K562 (cell line): ENCODE data around the gene BTD. TPM values are rescaled to one million over a fixed set of nuclear protein-coding genes. Genes with fewer than 3 reads are reported as not detected.

Source experiments
- BRF2 ChIP-seq: IDR thresholded peaks from 3 replicates; pipeline ENCODE4 v1.6.1; 2011; ENCODE audit warnings: borderline replicate concordance, mild to moderate bottlenecking; ENCODE audit not compliant: insufficient read length, insufficient read depth
- CUX1 ChIP-seq: fragments of 200-800 bp; sonication (Bioruptor generic); IDR thresholded peaks from 2 replicates; pipeline ENCODE4 v1.6.1; 2016; ENCODE audit warnings: missing genetic modification characterization, missing compliant biosample characterization
- EP300 ChIP-seq: IDR thresholded peaks from 2 replicates; pipeline ENCODE4 v1.6.1; 2012; ENCODE audit warnings: low read length, improper control_type of control experiment
- KAT2B ChIP-seq: IDR thresholded peaks from one replicate; pipeline ENCODE4 v1.6.1; 2012; ENCODE audit warnings: low read depth, mild to moderate bottlenecking, control low read depth, inconsistent platforms, low read length, moderate library complexity
- MYC ChIP-seq, 2 experiments: fragments of 250-450 bp in 1 of 2; sonication (Bioruptor Pico) in 1 of 2; IDR thresholded peaks; 2 replicates each; pipeline versions ENCODE4 v1.5.1 to v1.6.1; 2012 to 2021; ENCODE audit warnings: low read depth in 2 of 2, borderline replicate concordance in 1 of 2, improper control_type of control experiment in 1 of 2, low read length in 1 of 2, mild to moderate bottlenecking in 1 of 2, moderate library complexity in 1 of 2
- NCOA4 ChIP-seq: fragments of 450-650 bp; IDR thresholded peaks from 2 replicates; pipeline ENCODE4 v1.6.1; 2018; ENCODE audit warnings: mild to moderate bottlenecking; ENCODE audit not compliant: partially characterized antibody
- RBBP5 ChIP-seq: fragments of 200-600 bp; sonication (generic); IDR thresholded peaks from 2 replicates; pipeline ENCODE4 v1.6.1; 2012; ENCODE audit warnings: borderline replicate concordance, mild to moderate bottlenecking, low read length, control low read depth, inconsistent platforms; ENCODE audit not compliant: insufficient read depth, poor library complexity, severe bottlenecking
- SMC3 ChIP-seq: conservative IDR thresholded peaks from 2 replicates; pipeline ENCODE4 v1.6.1; 2011; ENCODE audit warnings: low read depth, low read length, improper control_type of control experiment; ENCODE audit not compliant: insufficient read depth
- ZNF717 ChIP-seq: fragments of 250-450 bp; sonication (Bioruptor Pico); IDR thresholded peaks from 2 replicates; pipeline ENCODE4 v1.5.0; 2021
- polyA plus RNA-seq, 8 experiments: library from polyadenylated mRNA; depleted of rRNA in 4 of 8; stranded (reverse) in 5 of 8; unstranded in 3 of 8; fragments of >200 nt; fragmentation: Nextera tagmentation in 2 of 8; fragmentation: Illumina TruSeq in 1 of 8; extraction: Ambion mirVana in 2 of 8; extraction: Trizol in 1 of 8; gene quantifications; 2 replicates each; pipeline versions ENCODE4 v1.2.1 to v1.2.3, GENCODE V29; 2011 to 2014; ENCODE audit warnings: inconsistent platforms in 1 of 8, missing spikeins in 1 of 8
- total RNA-seq, 7 experiments: library from RNA; depleted of rRNA in 6 of 7; stranded (reverse); fragments of >200 nt in 6 of 7; fragmentation: Illumina TruSeq in 2 of 7; extraction: Trizol in 2 of 7; gene quantifications; 2 replicates each; pipeline versions ENCODE4 v1.2.1 to v1.2.3, GENCODE V29; 2011 to 2021; ENCODE audit warnings: low replicate concordance in 1 of 7
- TF ChIP-seq, protein P1 (sequence below): fragments of 450-650 bp; IDR thresholded peaks from 2 replicates; pipeline ENCODE4 v1.6.1; 2018; ENCODE audit not compliant: partially characterized antibody

Gene BTD
- total and polyA plus RNA-seq, 9 of the 15 experiments (the other 6 are each of a cell fraction or from before 2014, with no cell fraction given), result 6.6 to 26.2 (median 10.6) TPM

DNA sequence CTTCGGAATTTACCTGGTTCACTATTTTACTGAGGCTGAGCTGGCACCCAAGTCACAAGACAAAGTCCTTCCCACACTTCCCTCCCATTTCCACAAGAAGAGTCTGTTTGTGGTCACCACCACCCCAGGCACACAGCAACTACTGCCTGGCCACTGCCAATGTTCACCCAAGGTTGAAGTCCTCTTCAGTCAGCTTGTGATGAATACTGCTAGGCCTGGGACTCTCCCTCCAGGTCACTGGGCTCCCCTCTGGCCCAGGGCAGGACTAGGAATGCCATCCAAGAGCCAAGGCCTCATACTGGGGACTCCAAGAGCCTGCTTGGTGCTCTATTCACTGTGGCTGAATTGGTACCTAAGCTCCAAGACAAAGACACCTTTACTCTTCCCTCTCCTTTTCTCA is 49.6 kb upstream of the BTD start (continued):
- TF ChIP-seq, protein P1, sequence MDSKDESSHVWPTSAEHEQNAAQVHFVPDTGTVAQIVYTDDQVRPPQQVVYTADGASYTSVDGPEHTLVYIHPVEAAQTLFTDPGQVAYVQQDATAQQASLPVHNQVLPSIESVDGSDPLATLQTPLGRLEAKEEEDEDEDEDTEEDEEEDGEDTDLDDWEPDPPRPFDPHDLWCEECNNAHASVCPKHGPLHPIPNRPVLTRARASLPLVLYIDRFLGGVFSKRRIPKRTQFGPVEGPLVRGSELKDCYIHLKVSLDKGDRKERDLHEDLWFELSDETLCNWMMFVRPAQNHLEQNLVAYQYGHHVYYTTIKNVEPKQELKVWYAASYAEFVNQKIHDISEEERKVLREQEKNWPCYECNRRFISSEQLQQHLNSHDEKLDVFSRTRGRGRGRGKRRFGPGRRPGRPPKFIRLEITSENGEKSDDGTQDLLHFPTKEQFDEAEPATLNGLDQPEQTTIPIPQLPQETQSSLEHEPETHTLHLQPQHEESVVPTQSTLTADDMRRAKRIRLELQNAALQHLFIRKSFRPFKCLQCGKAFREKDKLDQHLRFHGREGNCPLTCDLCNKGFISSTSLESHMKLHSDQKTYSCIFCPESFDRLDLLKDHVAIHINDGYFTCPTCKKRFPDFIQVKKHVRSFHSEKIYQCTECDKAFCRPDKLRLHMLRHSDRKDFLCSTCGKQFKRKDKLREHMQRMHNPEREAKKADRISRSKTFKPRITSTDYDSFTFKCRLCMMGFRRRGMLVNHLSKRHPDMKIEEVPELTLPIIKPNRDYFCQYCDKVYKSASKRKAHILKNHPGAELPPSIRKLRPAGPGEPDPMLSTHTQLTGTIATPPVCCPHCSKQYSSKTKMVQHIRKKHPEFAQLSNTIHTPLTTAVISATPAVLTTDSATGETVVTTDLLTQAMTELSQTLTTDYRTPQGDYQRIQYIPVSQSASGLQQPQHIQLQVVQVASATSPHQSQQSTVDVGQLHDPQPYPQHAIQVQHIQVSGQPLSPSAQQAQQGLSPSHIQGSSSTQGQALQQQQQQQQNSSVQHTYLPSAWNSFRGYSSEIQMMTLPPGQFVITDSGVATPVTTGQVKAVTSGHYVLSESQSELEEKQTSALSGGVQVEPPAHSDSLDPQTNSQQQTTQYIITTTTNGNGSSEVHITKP, result no peak
- TF ChIP-seq KAT2B (no peak), NCOA4 (no peak), MYC (IDR thresholded peaks at IDR 0.05; ENCODE audit: low read depth, low read length) (no peak), MYC (CRISPR knock-in tag; IDR thresholded peaks at IDR 0.05; ENCODE audit: borderline replicate concordance, low read depth) (no peak), CUX1 (CRISPR knock-in tag) (no peak), SMC3 (no peak), ZNF717 (CRISPR knock-in tag) (no peak), BRF2 (no peak), EP300 (no peak), RBBP5 (no peak)
